GM19397 (cell line): ENCODE data around the gene ABCB10.
A peak's percentile ranks its signal among the peaks of the same experiment; 100 is the strongest.
"Not testable (repeated sequence)": the region's sequence is repeated elsewhere in the genome, so short reads cannot be mapped to it uniquely, and the experiment has no call there.

Source experiments
- ATAC-seq: cut with Tn5 transposase; IDR thresholded peaks from one replicate; pipeline ENCODE4 v1.9.1; 2021; ENCODE audit warnings: mild to moderate bottlenecking, moderate library complexity; ENCODE audit not compliant: unreplicated experiment

Gene ABCB10

DNA sequence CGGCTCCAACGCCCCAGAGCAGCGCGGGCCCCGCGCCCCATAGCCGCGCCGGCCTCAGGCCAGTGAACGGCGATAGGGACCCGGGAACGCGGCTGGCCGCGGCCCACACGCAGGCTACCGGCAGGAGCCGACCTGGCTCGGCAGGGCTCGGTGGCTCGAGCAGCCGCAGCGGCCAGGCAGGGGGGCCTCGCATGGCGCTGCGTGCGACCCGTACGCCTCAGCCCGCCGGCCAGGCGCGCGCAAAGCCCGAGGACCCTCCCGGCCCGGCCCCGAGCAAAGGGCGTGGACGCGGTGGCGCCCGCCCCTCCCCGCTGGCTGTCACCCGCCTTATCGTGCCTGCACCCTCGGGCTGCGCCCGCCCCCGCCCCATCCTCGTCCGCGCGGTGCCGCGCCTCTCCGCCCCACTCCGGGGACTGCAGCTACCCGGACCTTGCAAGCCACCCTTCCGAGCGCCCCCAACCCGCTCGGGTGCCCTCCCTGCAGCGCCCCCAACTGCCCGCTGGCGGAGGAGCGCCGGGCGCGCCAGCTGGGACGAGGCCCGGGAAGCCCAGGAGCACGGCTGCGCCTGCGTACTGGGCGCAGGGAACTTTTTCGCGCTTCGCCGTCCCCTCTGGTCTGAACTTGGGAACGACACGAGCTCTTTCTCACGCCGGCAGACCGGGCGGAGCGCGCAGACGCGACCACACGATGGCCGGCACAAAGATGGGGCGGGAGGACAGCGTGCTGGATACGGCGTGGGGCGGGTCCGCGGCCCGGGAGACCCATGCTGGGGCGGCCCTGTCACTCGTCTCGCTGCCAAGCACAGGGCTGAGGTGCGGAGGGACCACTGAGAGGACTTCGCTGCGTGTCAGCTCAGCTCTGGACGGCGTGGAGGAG, at the start of gene ABCB10:
Gene ABCB10, minus strand, starts transcription at position 248 of the 876 bp plus-strand sequence. Its CDS starts 55 bp downstream, at position 193.
- peak; percentile 71 for ATAC-seq

DNA sequence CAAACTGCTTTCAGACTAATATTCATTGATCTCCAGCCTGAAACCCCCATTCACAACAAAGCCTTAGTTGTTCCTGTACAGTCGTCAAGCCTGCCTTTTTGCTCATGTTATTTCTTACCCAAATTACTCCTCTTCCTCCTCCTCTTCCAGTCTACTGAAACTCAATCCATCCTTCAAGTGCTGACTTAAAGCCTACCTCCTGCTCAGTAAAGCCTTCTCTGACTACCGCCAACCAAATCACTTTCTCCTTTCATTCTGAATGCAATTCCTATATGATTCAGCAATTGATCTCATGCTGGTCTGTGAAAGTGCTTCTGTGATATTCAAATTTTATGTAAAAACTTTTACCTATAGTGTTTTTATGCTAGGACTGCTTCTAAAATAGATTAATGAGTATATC, 48.9 kb upstream of the ABCB10 start:
- no peak for ATAC-seq

GRCh38 chr1:229603371-229604005, 45.0 kb upstream of the ABCB10 start:
- ATAC-seq, result no peak

- no peak for ATAC-seq
These were observed 41.7 kb upstream of the ABCB10 start for GRCh38 chr1:229600229-229600628.

DNA sequence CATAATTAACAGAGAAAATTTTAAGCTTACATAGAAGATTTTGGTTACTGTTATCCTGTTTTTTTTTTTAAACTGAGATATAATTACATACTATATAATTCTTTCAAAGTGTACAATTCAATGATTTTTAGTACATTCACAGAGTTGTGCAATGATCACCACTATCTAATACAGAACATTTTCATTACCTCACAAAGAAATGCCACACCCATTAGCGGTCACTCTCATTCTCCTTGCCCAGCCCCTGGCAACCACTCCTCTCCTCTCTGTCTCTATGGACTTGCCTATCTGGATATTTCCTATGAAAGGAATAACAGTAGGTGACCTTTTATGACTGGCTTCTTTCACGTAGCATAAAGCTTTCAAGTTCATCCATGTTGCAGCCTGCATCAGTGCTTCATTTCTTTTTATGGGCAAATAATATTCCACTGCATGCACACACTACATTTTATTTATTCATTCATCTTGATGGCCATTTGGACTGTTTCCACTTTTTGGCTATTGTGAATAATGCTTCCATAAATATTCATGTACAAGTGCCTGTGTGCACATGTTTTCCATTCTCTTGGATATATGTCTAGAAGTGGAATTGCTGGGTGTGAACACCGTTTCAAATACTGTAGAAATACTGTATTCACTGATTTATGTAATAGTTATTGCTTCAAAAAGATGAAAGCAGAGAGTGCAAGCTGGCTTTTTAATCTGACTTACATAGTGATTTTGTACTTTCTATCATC, 40.9 kb upstream of the ABCB10 start:
- ATAC-seq, result no peak

DNA sequence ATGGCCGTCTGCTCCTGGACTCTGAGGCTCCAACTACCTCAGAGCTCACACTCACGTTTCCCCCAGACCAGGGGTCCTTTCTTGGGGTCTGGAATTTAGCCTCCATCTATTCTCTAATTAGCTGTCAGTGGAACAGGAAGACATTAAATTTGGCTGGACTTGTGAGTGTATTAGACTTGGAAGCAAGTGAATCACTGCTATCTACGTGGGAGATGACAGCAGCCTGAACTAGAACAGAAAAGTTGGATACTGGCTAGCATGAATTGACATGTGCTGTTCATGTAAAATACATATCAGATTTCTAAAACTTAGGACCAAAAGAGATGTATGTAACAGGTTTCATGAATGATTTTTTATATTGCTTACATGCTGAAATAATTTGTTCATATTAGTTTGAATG, 39.4 kb upstream of the ABCB10 start:
- ATAC-seq, result no peak

- ATAC-seq, result no peak
These were observed 38.6 kb upstream of the ABCB10 start for GRCh38 chr1:229596925-229597699.

DNA sequence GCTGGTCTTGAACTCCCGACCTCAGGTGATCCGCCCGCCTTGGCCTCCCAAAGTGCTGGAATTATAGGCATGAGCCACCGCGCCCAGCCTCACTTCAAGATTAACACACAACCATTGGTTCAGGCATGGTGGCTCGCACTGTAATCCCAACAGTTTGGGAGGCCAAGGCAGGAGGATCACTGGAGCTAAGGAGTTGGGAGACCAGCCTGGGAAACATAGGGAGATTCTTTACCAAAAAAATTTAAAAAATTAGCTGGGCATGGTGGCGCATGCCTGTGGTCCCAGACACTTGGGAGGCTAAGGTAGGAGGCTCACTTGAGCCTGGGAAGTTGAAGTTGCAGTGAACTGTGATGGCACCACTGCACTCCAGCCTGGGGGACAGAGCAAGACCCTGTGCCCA, 37.4 kb upstream of the ABCB10 start:
- ATAC-seq, result not testable (repeated sequence)

DNA sequence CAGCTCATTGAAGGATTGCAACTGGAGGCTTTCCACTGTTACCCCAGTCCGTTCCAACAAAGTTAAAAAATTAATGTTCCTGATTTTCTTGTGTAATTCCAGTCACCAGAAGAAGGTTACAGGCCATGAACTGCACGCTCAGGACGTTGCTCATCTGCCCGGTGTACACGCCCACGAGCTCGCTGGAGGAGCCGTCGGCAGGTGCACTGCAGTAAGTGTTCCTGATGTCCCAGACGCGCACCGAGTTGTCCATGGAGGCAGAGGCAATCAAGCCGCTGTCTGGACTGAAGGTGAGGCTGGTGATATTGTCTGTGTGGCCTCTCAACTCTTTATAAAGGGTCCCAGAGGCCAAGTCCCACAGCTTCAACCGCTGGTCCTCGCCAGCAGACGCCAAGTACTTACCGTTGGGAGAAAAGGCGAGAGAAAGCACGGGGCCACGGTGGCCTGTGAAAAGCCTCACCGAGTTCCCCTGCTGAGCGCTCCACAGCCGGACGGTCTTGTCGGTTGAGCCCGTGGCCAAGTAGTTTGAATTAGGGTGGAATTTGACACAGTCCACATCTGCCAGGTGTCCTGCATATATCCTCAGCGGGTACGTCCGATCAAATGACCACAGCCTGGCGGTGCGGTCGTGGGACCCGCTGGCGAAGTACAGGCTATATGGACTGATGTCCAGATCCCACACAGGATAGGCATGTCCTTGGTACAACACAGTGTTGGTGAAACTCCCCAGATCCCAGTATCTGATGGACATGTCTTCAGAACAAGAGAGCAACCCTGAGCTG, 35.9 kb upstream of the ABCB10 start:
- ATAC-seq, result no peak

- ATAC-seq, result no peak
These were observed 35.3 kb upstream of the ABCB10 start for GRCh38 chr1:229593800-229594199.

- ATAC-seq, result no peak
These were observed 31.6 kb upstream of the ABCB10 start for GRCh38 chr1:229590119-229590518.

DNA sequence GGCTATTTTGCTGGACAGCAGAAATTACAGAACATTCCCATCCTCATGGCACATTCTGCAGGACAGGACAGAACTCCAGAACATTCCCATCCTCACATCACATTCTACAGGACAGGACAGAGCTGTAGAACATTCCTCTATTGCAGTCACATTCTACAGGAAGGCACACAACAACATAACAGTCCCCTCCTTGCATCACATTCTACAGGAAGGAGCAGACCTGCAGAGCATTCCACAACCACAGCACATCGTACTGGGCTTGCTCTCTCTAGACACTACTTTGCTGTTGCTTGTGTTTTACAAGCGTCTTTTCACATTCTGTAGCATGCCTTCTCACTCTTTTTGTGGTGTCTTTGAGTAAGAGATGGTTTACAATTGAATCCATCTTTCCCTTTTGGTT, 26.8 kb upstream of the ABCB10 start:
- no peak for ATAC-seq

DNA sequence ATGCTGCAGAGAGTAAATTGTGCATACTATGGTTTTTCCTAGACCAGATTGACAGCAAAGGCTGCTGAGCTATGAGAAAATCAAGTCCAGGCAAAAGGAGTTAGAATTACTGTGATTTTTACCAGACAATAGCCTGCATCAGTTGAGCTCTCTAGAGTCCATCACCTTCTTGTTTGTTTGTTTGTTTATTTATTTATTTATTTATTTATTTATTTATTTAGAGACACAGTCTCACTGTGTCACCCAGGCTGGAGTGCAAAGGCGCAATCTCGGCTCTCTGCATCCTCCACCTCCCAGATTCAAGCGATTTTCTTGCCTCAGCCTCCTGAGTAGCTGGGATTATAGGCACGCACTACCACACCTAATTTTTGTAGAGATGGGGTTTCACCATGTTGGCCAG, 24.2 kb upstream of the ABCB10 start:
- no peak for ATAC-seq

DNA sequence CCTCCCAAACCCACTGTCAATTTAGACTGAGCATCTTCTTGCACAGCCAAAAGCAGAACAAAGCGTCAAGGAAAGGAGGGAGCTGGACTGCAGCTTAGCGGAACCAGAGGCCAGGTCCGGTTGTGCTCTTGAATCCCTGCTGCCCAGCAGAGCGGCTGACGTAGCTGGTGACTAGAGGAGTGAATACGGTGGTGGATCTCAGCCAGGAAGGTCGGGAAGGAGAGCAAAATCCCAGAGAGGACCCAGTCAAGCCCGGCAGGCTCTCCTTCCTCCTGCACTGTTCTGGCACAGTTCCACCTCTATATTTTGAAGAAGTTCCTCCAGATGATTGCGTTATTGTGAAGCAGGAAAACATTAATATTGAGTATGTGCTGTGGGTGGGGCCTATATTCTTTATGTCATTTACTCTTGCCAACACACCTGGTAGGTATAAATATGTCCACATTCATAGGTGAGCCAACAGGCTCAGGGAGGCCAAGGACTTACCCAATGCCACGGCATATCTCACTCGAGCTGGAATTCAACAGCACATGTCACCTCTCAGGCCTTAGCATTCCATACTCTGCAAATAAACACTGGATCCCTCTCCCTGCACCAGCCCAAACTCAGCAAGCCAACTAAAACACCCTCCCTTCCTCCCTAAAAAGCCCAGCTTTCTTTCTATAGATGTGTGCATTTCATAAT, 23.6 kb upstream of the ABCB10 start:
- no peak for ATAC-seq

- ATAC-seq, result no peak
These were observed 23.0 kb upstream of the ABCB10 start for GRCh38 chr1:229581485-229581884.

- ATAC-seq, result no peak
These were observed 20.7 kb upstream of the ABCB10 start for GRCh38 chr1:229579059-229579673.

DNA sequence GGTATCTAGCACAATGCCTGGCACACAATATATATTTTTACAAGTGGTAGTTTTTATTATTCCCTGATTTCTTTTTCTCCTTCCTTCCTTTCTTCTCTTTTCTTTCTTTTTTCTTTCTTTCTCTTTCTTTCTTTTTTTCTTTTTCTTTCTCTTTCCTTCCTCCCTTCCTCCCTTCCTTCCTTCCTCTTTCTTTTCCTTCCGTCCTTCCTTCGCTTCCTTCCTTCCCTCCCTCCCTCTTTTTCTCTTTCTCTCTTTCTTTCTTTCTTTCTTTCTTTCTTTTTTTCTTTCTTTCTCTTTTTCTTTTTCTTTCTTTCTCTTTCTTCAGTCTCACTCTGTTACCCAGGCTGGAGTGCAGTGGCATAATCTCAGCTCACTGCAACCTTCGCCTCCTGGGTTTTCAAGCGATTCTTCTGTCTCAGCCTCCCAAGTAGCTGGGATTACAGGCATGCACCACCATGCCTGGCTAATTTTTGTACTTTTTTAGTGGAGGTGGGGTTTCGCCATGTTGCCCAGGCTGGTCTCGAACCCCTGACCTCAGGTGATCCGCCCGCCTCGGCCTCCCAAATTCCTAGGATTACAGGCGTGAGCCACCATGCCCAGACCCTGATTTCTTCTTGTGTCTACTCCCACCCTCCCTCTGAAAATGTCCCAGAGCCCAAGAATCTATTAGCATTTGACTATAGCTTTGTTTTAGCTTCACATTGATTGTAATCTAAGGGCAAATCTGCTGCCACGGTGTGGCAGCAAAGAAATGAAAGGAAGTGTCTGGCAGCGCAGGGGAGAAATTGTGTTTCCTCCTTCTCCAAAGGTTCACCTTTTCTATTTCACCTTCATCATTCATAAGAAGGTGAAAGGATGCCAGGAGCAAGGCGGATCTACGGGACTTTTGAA, 19.9 kb upstream of the ABCB10 start:
- ATAC-seq, result no peak
